ENCODE results near the gene PEX11G. TPM values are rescaled to one million over a fixed set of nuclear protein-coding genes. Genes with fewer than 3 reads are reported as not detected.

The PEX11G gene
- total and polyA plus RNA-seq, 2 of the 8 experiments (the other 6 are each of a cell fraction or from before 2014, with no cell fraction given): 2.1 to 4.3 TPM

GRCh38 chr19:7476777-7477494 lies 11.9 kb downstream of the PEX11G start:
- Histone ChIP-seq H3K9me3 (ENCODE audit: insufficient read depth in 2 of 2, low read depth in 1 of 2, low read length in 1 of 2) (no peaks in the 10 kb centered on the region), H4K20me1 (replicated peaks in 1 of 2; ENCODE audit: control insufficient read depth in 1 of 2, insufficient read depth in 2 of 2, low read length in 2 of 2) (peaks cover 0 to 1% of the 10 kb centered on the region in 2 experiments), H4K8ac (ENCODE audit: extremely low read depth, insufficient read depth, low read length) (no peak overlapping the region), H3K14ac (ENCODE audit: insufficient read length) (no peak overlapping the region), H2AK5ac (ENCODE audit: low read depth, low read length) (no peak overlapping the region), H4K91ac (replicated peaks; ENCODE audit: insufficient read length, low read length) (no peak overlapping the region), H2BK120ac (replicated peaks; ENCODE audit: low read depth, low read length) (no peak overlapping the region), H2BK12ac (ENCODE audit: low read depth, low read length) (no peak overlapping the region), H3K23me2 (ENCODE audit: low read depth, low read length) (no peaks in the 10 kb centered on the region; the same call in 1 of the 2 replicates), H2AFZ (ENCODE audit: low read length) (no peak overlapping the region), H3K4me3 (ENCODE audit: extremely low read depth in 1 of 4, insufficient read depth in 2 of 4, low read depth in 3 of 4, low read length in 4 of 4) (no peak overlapping the region), H3K4me2 (ENCODE audit: insufficient read depth in 1 of 2, low read depth in 2 of 2, low read length in 2 of 2) (no peak overlapping the region), H3K23ac (ENCODE audit: insufficient read length) (no peak overlapping the region), H4K5ac (ENCODE audit: insufficient read length, low read depth, low read length) (no peak overlapping the region), H2BK5ac (ENCODE audit: low read depth, low read length) (peak overlapping the region; percentile 32; the same call in 1 of the 2 replicates), H2BK15ac (ENCODE audit: low read length) (no peak overlapping the region), H3K79me1 (ENCODE audit: low read depth, low read length) (no peaks in the 10 kb centered on the region), H3K4me1 (replicated peaks in 1 of 4; ENCODE audit: control insufficient read depth in 3 of 4, insufficient read depth in 4 of 4, low read length in 3 of 4) (peaks cover 0 to 3% (median 2%) of the 10 kb centered on the region in 4 experiments; a peak in 2 of 7 replicates), H2BK20ac (ENCODE audit: low read length) (no peak overlapping the region), H3K18ac (ENCODE audit: extremely low read depth, low read length) (no peak overlapping the region), H3K36me3 (ENCODE audit: control insufficient read depth in 2 of 4, insufficient read depth in 4 of 4, low read length in 3 of 4) (no peaks in the 10 kb centered on the region), H3K27ac (ENCODE audit: low read depth, low read length) (no peak overlapping the region), H3K27me3 (replicated peaks in 1 of 4; ENCODE audit: control insufficient read depth in 3 of 4, extremely low read depth in 1 of 4, insufficient read depth in 3 of 4, low read length in 3 of 4) (no peaks in the 10 kb centered on the region; a peak in 1 of 7 replicates), H3K56ac (replicated peaks; ENCODE audit: insufficient read length, low read depth, low read length) (no peak overlapping the region), H3K9ac (replicated peaks in 1 of 4; ENCODE audit: extremely low read depth in 1 of 4, low read depth in 3 of 4, low read length in 3 of 4) (no peak overlapping the region), H3K4ac (replicated peaks; ENCODE audit: insufficient read length, low read depth, low read length) (no peak overlapping the region), H3K79me2 (ENCODE audit: control insufficient read depth in 1 of 2, insufficient read depth in 2 of 2, low read length in 2 of 2) (no peaks in the 10 kb centered on the region)
- CTCF ChIA-PET (ENCODE audit: partially characterized antibody): interaction anchor here (0.5 to 2.9 kb wide), 3 partner anchors 10 to 322 kb away, joined by 3 to 12 read pairs (median 4); no protein-coding TSS in a partner anchor
- 90% methylated on average over 34 of the region's 35 CpGs; no CpG with 5 or more reads in 1 of the 2 experiments for WGBS, 2 experiments (ENCODE audit: extremely low coverage in 1 of 2, insufficient coverage in 1 of 2, insufficient read length in 1 of 2, insufficient replicate concordance in 2 of 2, low coverage in 1 of 2, low lambda C conversion rate in 2 of 2, missing lambda C conversion rate in 1 of 2)
- peak in 1 of 3 experiments; percentile 1; a peak in 1 of 4 replicates for TF ChIP-seq CTCF (IDR thresholded peaks at IDR 0.05; ENCODE audit: control extremely low read depth in 1 of 3, insufficient read depth in 1 of 3, low read depth in 1 of 3, low read length in 3 of 3)
- TF ChIP-seq SP2 (IDR thresholded peaks at IDR 0.05; ENCODE audit: low read length): no peak
- no peak for DNase-seq (ENCODE audit: low read depth in 1 of 2, low spot score in 2 of 2)
- FAIRE-seq: no peak
- POLR2A ChIA-PET (ENCODE audit: partially characterized antibody): interaction anchor here (1.2 to 1.7 kb wide), 3 partner anchors 9 to 35 kb away, joined by 3 to 4 read pairs (median 3); no protein-coding TSS in a partner anchor
